ELR (cell line): ENCODE data around the gene MARK4.
"Not testable (repeated sequence)": the region's sequence is repeated elsewhere in the genome, so short reads cannot be mapped to it uniquely, and the experiment has no call there.

Experiments used
- DNase-seq: peaks from one replicate; pipeline ENCODE4 v3.0.0-alpha.2; 2015; ENCODE audit warnings: low read depth

MARK4 gene

GRCh38 chr19:45243144-45243732, 7.8 kb upstream of the MARK4 start:
- DNase-seq = no peak

DNA sequence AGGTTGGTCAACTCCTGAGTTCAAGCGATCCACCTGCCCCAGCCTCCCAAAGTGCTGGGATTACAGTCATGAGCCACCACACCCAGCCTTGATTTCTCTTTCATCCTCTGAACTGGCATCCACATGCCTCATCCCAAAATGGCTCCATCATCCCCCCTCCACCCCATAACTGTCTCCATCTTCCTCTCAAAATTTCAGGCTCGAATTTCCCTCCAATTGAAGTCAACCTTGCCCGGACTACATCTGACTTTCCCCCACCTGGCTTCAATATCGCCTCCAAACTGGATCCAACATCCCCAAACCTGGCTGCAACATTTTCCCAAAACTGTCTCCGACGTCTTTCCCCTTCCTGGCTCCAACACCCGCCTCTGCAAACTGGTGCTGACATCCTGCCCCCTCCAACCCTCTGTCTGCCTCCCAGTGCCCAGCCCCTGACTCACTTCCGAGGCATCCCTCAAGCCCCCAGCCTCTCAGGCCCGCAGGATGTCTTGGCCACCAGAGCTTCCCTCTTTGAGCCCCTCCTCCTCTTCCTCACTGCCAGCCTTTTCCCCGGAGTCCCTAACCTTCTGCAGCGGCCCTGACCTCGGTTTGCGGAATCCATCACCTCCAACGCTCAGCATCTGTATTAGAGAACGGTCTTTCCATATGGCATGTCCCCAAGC, 6.8 kb upstream of the MARK4 start:
- no peak for DNase-seq

DNA sequence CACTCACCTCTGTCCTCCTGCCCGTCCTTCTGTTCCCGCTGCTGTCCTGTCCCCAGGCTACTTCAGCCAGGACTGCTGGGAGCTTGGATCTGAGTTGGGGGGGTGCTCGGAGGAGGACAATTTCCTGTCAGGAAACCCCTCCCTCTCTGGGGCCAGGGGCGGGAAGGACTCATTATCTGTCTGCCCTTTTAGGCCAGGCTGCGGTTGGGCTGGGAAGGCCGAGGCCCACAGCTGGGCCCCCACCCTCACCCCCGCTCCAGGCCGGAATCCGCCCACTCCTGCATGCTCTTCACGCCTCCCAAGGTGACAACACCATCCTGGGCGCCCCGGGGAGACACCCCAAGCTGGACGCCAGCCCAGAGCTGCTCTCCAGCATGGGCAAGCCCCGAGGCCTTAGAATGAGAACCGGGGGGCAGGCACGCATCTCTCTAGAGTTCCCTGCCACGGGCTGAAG, 5.7 kb upstream of the MARK4 start, which contains the start of gene EXOC3L2:
EXOC3L2 (minus strand) TSS at position 74 of the 454 bp plus-strand sequence. CDS start 6,362 bp downstream, outside the sequence.
- DNase-seq = no peak

GRCh38 chr19:45245826-45246225, 5.2 kb upstream of the MARK4 start:
- no peak for DNase-seq

GRCh38 chr19:45247136-45247535, 3.9 kb upstream of the MARK4 start:
- DNase-seq = no peak

DNA sequence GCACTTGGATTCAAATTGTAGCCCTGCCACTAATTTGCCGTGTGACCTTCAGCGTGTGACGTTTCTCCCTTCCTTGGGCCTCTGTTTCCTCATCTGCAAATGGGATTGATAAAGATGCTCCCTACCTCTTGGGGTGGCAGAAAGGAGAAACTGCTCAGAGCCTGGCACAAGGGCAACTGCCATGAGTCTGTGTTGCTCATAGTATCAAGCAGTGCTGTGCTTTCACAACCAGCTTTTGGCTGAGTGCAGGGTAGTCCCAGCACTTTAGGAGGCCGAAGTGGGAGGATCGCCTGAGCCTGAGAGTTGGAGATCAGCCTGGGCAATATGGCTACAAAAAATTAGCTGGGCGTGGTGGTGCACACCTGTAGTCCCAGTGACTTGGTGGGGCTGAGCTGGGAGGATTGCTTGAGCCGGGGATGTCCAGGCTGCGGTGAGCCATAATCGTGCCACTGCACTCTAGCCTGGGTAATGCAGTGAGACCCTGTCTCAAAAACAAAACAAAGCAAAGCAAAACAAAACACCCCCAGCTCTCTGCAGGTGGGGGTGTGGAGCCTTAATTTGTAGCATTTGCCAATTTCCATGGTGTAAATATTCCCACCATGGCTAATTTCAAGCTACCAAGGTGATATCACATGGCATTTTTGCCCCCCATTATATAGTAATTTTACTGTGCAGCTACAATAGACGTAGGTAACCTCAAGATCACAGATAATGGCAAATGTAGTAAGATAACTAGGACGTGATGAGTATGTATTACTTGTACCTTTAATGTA, 1.6 kb upstream of the MARK4 start:
- no peak for DNase-seq

DNA sequence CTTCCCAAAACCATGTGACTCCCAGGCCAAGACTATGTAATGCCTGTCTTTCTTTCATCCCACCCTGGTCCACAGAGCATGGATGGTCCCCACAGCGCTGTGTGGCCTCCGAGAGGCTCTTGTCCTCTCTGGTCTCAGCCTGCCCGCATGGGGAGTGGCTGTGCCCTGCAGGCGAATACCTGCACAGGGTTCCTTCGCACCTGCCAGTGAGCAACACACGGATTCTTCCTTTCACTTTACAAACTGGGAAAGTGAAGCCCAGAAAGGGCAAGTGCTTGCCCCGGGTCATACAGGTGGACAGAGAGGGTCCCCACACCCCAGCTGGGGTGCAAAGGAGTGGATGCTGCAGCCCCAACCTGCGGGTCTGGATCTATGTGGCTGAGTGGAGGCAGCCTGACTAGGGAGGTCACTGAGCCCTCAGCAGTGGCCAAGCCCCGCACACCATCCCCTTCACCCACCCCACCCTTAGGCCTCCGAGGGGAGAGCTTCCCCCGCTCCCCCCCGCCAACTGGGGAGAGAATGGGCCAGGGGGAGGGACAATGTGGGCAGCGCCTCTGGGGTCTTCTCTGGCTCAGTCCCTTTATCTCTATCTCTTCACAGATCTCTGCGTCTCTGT, 747 bp upstream of the MARK4 start:
- no peak for DNase-seq

DNA sequence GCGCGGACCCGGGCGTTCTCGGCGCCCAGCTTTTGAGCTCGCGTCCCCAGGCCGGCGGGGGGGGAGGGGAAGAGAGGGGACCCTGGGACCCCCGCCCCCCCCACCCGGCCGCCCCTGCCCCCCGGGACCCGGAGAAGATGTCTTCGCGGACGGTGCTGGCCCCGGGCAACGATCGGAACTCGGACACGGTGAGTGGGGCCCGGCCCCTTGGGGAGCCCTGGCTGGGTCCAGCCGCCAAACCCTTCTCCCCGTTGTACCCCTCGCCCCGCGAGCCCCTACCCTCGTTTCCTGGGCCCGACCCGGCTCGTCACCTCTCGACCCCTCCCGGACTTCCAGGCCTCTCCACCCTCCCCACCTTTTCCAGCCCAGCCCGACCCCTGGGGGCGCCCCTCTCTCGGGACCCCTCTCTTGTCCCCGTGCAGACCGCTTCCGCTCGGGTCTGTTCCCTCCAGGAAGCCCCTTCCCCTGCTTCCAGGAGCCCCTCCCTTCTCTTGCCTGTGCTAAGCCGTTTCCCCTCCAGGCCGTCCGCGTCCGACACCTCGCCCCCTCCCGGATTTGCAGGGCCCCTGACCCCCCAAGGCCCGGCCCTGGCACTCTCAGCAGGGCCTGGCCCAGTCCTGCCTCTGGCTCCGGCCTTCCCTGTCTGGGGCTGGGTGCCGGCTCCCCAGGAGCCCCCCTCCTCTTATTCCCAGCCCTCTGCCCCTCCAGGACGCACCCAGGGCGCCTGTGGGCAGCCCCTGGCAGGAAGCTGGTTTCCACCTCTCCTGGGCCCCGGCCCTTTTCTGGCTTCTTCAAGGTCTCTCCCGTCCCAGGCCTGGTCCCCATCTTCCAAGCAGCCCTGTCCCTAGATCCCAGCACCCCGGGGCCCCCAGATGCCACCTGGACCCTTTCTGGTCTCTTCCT, 632 bp downstream of the MARK4 start:
- DNase-seq = peak; percentile 30

- peak; percentile 24 for DNase-seq
These were observed 2.4 kb downstream of the MARK4 start for GRCh38 chr19:45253396-45254027.

- DNase-seq = no peak
These were observed 3.0 kb downstream of the MARK4 start for GRCh38 chr19:45254044-45254531.

DNA sequence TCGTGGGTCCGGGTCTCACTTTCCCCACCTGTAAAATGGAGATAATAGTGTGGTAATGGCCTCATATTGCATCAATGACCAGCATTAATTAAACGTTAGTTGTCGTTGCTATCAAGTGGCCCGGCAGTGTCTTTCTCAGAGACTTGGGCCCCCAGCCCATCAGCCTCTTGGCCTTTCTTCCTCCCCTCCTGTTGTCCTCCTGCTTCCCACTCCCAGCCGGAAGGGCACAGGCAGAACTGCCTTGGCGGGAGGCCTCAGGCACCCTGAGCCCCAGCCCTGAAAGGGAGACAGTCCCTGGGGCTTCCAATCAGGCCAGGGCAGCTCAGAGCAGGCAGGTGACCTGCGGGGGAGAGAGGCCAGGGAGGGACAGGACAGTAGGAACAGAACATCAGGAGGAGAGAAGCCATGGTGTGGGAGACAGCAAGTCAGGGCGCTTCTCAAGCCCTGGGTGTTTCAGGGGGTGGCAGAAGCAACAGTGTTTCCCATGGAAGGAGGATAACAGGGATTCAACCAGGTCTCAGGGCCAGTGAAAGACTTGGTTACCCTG, 4.6 kb downstream of the MARK4 start:
- no peak for DNase-seq

GRCh38 chr19:45256836-45257235, 5.8 kb downstream of the MARK4 start:
- DNase-seq = no peak

GRCh38 chr19:45258862-45259261, 7.8 kb downstream of the MARK4 start:
- no peak for DNase-seq

GRCh38 chr19:45262570-45262969, 11.5 kb downstream of the MARK4 start:
- no peak for DNase-seq

DNA sequence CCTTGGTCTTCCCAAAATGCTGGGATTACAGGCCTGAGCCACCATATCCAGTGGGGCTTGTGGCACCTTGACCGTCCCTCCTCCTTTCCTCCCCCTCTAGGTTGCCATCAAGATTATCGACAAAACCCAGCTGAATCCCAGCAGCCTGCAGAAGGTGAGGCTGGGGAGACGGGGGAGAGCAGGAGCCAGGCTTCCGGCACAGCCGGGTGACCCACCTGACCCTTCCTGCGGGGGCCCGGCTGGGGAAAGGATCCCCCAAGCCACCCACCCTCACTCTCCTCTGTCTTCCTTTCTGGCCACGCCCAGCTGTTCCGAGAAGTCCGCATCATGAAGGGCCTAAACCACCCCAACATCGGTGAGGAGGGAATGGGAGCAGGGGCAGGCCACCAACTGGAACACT, 11.9 kb downstream of the MARK4 start:
- no peak for DNase-seq

DNA sequence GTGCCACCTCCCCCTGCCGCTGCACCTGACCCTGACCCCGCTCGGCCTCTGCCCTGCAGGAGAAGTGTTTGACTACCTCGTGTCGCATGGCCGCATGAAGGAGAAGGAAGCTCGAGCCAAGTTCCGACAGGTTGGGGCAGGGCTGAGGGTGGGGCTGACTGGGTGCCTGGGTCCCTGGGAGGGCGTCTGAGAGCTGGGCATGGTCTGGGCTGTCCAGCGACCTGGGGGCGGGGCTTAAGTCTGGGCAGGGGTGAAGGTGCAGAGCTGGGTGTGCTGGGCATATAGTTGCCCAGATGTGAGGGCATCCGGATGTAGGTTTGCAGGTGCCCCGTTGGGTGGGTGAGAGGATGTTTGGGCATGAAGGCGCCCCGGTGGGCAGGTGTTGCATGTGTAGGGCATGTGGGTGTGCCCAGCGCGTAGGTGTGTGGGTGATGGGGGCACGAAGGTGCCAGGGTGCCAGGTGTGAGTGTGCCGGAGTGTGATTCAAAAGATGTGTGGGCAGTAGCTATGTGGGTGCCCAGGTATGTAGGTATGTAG, 13.8 kb downstream of the MARK4 start:
- DNase-seq = no peak

DNA sequence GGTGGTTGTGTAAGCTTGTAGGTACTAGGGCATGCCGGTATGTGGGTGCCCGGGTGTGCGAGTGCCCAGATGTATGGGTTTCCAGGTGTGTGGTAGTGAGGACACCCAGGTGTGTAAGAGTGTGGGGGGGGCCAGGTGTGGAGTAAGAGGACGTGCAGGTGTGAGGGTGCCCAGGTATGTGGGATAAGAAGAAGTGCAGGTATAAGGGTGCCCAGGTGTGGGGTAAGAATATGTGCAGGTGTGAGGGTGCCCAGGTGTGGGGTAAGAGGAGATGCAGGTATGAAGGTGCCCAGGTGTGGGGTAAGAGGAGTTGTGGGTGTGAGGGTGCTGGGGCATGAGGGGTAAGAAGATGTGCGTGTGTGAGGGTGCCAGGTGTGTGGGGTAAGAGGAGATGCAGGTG, 14.3 kb downstream of the MARK4 start:
- no peak for DNase-seq

DNA sequence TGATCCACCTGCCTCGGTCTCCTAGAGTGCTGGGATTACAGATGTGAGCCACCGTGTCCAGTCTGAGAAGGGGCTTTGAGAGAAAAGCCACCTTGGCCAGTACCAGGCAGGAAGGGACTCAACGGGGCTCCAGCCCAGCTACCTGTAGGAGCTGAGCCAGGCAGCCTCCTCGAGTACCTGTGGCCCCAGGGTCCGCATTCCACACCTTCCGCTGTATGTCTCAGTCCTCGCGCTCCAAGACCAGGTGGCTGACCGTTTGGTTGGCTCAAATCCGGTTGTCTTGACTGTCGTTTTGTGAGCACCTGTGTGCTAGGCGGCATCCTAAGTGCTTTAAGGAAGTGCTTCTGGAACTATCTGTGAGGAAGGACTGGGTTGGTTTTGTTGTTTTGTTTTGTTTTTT, 16.2 kb downstream of the MARK4 start:
- DNase-seq = no peak

GRCh38 chr19:45269939-45270338, 18.9 kb downstream of the MARK4 start:
- not testable (repeated sequence) for DNase-seq

- DNase-seq = no peak
These were observed 20.1 kb downstream of the MARK4 start for GRCh38 chr19:45271098-45271734.
